Stromal cell of bone marrow (primary cell): ENCODE results near the gene UBASH3A.

Experiments used
- DNase-seq: peaks from one replicate; pipeline ENCODE4 v3.0.0-alpha.2; 2012; ENCODE audit warnings: low read depth

The UBASH3A gene

DNA sequence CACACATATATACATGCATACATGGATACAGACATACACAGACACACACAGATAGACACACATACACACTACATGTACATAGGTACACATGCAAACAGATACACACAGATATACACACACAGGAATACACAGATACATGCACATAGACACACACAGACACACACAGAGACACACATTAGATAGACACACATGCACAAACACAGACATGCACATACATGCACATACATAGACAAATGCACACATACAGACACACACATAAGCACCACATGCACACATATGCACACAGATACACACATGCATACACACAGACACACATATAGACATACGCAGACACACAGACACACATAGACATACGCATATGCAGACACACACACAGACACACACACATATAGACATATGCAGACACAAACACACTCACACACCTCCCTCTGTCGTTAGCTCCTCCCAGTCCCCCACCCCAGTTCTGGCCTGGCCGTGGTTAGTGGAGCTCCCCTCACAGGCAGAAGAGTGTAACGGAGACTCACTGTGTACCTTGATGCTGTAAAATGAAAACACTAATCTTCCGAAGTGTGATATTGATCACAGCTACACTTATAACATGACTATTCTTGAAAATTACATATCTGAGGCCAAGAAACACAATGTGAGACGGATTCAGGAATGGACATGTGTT, 7.6 kb downstream of the UBASH3A start:
- DNase-seq, result no peak

DNA sequence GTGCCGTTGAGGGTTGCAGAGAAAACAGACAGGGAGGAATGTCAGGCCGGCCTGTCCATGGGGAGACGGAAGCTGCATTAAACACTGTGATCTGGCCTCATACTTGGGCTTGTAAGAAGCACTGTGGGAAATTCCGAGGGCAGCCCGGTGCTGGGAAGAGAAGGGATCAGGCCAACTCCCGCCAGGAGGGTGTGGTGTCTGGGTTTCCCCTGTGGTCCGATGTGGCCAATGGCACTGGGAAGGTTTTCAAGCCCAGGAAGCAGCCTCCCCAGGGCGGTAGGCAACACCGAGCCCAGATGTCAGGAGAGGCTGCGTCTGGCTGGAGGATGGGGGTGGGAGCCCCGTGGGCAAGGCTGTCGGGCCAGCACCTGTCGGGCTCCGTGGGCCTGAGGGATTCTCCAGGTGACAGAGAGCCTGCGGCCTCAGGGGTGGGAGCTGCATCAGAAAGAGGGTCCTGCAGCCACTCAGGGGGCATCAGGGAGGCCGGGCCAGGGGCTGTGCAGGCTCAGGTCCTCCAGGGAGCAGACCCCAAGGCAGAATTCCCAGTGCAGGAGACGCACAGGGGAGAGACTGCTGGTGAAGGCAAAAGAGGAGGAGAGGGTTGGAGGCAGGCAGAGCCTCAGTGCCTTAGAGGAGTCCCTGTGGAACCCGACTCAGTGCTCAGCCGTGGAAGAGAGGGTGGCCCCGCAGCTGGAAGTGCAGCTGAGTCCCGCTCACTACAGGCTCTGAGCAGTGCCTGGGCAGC, 8.4 kb downstream of the UBASH3A start:
- DNase-seq, result no peak

DNA sequence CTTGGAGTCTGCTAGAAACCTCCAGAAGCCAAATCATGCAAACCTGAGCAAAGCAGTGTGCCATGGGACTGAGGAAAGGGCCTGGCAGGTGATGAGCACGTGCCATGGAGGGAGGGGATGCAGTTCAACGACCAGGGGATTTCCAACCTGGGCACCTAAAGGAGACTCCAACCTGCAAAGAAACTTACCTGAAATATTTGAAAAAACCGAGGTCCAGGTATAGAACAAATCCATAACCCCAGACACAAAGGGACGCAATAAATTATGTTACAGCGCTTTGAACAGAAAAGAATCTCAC, 8.9 kb downstream of the UBASH3A start:
- DNase-seq, result no peak

DNA sequence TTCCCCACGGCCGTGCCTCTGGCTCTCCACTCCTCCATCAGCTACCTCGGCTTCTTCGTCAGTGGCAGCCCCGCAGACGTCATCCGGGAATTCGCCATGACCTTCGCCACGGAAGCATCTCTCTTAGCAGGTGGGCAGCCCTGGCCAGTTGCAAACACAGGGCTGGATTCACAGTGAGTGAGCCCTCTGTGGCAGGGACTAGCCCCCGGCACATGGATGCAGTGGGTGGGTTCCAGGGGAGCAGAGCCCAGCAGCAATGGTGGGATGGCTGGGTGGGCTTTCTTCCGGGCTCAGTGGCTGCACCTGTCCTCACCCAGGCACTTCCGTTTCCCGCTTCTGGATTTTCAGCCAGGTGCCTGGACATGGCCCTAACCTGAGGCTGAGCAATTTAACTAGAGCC, 9.4 kb downstream of the UBASH3A start:
- no peak for DNase-seq

DNA sequence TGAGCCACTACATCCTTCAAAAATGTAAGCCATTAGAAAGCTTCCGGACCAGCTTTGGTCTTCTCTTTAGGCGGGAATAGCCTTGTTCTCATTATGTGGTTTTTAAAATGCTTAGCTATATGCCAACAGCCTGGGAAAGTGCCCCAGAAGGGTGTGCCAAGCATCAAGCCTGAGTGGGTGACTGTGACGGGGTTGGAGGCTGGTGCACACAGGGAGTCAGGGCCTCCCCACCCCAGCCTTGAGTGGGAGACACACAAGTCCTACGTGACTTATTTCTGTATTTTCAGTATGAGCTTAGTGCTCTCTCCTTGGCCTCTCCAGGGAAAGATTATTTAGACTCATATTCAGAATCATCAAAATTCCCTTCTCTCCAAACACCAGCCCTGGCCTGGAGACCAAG, 9.8 kb downstream of the UBASH3A start:
- DNase-seq, result no peak

DNA sequence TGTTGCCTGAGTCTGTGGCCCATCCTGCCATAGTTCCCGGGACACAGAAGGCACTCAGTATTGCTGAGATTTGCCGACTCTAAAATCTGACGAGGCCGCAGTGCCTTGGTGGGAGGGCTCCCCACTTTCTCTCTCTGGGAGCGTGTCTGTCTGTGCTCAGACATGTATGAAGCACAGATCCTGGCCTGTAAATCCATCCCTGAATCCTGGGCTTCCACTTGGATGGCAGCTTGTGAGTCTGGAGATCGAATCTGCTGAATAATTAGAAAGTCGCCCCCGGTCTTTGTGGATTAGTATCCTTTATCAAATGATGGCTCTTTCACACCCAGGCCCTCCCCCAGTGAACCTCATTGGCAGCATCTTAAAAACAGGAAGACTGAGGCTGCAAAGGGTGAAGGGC, 10.4 kb downstream of the UBASH3A start:
- DNase-seq, result no peak

DNA sequence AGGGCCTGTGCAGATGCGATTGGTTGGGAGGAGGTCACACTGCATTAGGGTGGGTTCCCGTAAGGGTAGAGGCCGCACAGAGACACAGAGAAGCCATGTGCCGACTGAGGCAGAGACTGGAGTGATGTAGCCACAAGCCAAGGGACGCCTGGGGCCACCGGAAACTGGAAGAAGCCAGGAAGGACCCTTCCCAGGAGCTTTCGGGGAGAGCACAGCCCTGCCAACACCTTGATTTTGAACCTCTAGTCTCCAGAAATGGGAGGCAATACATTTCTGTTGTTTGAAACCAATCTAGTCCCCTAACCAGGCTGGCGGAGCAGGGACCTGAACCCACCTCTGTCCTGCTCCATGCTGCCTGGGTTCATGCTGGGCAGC, 10.8 kb downstream of the UBASH3A start:
- no peak for DNase-seq

DNA sequence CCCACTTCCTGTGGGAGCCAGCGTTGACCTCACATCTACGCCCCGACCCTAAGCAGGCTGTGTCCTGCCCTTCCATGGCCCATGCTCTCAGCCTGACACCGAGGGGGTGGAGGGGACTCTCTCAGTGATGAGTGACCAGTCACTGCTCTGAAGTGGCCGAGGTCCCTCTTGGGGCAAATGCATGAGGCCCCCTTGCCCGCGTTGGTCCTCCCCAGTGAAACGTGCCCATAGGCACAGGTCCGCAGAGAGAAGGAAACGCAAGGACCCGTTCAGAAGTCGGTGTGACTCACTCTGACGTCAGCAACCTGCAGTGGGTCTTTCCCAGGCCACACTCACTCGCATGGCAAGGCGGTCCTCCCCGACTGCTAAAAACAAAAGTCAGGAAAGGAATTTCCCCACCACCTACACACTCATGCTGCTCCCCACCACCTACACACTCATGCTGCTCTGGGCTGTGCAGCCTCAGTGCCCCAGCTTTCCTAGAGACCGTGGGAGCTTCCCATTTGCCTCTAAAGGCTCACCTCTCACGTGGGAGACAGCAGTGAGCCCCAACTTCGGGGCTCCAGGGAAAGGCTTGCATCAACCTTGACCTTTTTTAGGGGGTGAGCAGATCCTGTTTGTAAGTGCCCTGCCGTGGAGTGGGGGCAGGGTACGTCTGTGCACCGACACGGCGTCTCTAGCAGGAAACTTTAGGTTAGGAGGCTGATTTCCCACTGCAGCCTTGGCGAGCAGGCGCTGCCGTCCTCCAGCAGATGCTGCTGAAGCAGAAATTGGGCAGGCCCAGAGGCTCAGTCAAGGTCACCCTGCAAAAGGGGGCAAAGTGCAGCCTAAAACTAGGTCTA, 11.4 kb downstream of the UBASH3A start:
- no peak for DNase-seq

DNA sequence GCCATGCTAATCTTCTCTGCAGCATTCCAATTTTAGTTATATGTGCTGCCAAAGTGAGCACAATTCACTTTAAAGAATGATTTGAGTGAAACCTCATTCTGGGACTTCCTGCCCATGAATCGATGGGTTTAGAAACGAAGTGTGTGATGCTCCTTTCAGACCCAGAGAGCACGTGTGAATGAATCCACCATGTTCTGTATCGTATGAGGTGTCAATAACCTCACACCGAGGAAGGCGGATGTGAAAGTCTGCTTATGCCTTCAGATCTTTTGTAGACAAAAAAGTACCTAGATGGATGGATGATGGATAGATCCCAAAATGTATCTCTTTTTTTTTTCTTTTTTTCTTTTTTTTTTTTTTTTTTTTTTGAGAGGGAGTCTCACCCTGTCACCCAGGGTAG, 13.8 kb downstream of the UBASH3A start:
- DNase-seq, result no peak

DNA sequence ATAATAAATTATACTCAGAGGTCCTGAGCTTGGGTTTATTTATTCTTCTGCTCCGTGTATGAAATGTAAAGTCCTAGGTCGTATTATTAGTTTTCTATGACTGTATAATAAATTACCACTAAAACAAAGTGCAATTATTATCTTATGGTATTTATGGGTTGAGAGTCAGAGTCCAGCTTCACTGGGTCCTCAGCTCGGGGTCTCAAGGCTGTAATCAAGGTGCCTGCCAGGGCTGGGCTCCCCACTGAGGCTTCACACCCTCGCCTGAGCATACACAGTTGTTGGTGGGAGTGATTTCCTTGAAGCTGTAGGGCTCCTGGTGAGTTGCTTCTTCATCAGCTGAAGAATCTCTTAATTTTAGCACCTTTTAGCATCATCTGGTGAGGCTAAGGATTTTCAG, 15.2 kb downstream of the UBASH3A start:
- no peak for DNase-seq

DNA sequence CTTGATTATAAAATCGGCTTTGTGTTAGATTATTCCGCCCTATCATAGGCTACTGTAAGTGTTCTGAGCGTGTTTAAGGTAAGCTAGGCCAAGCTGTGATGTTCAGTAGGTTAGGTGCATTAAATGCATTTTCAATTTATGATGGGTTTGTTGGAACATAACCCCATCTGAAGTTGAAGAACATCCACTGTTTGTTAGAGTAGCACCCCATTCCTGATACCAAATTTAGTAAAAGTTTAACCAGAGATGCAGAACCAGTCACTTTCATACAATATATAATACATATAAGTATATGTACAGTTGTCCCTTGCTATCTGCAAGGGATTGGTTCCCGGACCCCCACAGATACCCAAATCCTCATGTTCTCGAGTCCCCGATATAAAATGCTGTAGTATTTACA, 16.1 kb downstream of the UBASH3A start:
- DNase-seq, result no peak

DNA sequence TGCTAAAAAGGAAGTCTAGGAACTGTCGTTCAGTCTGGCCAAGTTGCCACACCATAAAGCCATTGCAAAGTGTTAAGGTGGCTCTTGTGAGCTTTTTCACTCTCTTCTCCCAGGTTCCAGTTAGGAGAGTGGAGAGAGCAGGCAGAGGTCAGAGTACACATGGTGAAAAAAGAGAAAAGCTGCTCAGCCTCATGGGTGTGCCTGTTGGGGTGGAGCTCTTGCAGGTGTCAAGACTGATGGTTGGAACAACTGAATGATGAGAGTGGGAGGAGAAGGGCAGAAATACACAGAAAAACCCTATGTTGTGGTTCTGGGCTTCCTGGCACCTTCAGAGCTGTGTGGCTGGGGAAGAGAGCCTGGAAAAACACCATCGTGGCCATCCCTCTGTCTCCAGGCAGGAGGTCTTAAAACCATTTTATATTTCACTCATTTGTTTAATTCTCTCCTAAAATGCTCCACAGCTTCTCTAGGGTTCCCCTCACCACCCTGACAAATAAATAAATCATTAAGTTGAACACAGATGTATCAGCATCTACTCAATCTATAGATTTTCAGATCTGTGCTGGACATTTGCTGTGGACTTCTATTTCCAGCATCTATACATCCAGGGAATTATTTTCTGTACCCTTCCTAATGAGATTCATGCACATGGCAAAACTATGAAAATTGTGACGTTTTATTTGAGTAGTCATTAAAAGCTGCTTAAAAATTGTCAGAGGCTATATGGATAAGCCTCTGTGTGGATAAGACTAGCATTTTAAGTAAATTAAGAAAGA, 17.5 kb downstream of the UBASH3A start:
- no peak for DNase-seq

DNA sequence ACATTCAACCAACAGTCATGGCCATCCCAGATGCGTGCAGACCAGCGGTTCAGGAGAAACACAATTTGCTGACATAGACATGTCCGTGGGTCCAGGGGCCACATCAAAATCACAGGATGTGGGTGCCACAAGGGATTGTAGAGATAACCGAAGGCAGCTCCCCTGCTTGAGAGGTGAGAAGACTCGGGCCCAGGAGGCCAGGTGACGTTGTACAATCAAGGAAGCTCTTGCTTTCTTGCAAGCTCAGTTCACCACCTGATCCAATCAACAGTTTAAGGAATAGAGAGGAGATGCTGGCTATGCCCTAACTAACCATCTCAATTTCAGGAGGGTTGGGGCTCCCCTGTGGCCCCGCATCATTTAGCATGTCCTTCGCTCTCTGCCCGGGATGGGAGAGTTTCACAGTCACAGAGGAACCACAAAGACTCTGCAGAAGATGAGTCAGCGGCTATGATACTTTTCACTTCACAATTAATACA, 19.5 kb downstream of the UBASH3A start:
- DNase-seq, result no peak

DNA sequence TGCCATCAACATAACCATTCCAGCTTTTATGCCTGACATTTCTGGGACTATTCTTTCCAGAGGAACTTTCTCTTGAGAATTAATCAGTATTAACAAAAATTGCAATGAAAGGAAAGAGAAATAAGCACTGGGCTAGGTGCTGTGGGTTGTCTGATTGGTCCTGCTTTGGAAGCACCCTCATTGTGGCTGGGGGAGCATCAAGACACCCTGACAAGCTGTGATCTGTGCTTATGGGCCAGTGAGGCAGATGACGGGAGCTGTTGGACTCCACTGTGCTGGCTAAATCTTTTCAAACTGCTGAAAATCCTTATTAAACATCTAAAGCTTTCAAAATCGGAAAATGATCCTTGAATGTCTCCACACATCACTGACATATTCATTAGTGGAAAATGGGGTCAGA, 20.0 kb downstream of the UBASH3A start:
- DNase-seq, result no peak

DNA sequence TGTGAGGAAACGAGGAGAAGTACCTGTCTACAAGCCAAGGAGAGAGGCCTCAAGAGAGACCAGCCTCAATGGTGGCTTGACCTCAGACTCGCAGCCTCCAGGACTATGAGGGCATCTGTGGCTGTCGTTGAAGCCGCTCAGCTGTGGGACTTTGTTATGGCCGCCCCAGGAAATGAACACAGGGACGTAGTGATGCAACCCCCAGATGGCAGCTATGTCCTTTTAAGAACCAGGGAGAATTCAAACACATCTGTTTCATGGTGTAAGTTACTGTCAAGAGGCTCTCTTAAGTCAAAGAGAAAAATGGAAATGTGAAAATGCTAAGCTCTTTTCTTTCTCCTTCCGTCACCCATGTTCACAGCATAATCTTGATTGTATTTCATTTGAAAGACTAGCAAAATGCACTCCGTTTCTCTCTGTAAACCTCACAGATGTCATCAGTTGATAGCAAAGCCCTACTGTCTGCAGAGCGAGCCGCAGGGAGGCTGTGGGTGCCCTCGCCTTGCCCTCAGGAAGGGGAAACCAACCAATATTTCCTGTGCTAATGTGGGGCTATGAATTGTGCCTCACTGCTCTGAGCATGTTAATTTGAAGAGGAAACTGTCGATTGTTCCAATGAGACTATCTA, 21.3 kb downstream of the UBASH3A start:
- no peak for DNase-seq

DNA sequence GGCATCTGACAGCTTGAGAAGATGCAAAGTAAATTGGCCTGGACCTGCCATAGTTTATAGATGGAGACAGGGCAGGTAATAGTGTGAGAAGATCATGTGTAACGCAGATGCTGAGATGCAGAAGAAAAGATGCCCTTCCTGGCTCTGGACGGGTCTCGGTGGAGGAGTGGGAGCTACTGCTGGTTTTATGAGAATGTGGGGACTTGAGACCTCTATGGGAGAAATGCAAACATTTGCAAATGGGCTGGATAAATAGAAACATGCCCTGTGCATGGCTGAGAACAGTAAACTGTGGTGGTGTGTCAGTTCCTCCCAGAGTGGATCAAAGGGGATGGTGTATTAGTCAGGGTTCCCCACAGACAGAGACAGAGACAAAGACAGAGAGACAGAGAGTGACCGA, 21.9 kb downstream of the UBASH3A start:
- no peak for DNase-seq

DNA sequence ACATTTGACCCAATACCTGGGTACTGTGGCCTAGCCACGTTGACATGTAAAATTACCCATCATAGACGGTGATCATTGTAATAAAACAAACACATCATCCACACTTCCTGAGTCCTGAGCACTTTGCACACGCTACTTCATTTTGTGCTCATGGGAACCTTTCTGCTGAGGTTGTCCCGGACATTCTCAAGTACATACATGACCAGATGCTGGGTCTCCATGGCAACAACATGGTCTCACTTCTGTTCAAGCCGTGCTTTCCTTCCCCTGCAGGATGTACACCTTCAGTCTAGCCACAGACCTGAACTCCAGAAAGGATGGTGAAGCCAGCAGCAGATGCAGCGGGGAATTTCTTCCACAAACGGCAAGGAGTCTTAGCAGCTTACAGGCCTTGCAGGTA, 22.7 kb downstream of the UBASH3A start:
- DNase-seq, result no peak

DNA sequence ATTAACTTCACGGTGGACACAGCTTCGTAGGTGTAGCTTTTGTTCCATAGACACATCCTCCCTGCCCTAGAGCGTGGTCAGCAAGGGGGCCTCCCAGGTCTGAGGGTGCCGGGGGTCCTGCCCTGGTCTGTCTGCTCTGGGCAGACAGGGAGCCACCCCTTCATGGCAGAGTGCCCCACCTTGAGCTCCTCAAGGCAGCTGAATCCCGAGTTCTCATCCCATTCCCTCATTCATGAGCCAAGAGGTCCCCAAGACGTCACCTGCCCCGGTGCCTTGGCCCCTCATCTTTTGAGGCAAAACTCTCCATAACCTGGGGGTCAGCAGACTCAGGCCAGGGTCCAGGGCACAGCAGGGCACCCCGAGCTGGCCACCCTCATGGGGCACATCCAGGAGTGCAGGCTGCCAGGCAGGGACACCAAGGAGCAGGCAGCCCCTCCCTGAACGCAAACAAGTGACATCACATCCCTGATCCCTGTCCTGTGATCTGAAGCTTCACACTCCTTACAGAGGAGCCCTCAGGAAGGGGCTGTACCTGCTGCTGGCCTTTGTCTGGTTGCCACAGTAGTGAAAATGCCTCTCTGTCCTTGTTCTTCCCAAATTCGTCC, 23.3 kb downstream of the UBASH3A start:
- DNase-seq, result no peak

DNA sequence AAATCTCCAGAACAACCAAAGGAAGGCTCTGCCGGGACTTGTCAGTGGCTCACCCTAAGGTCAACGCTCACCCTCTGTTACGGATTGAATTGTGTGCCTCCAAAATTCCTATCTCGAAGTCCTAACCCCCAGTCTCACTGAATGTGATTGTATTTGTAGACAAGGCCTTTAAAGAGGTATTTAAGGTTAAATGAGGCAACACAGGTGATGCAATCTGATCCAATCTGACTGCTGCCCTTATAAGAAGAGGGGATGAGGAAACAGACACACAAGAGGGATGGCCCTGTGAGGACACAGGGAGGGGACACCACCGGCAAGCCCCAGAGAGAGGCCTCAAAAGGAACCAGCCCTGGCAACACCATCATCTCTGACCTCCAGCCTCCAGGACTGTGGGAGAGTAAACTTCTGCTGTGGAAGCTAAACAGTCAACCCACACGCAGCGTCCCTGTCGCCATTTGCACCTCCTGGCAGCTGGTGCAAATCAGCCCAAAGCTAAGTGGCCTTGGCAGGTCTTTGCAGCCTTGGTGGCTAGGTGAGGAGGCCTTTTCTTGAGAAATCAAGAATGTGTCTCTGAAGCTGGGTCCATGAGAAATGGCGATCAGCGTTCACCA, 24.2 kb downstream of the UBASH3A start:
- no peak for DNase-seq

DNA sequence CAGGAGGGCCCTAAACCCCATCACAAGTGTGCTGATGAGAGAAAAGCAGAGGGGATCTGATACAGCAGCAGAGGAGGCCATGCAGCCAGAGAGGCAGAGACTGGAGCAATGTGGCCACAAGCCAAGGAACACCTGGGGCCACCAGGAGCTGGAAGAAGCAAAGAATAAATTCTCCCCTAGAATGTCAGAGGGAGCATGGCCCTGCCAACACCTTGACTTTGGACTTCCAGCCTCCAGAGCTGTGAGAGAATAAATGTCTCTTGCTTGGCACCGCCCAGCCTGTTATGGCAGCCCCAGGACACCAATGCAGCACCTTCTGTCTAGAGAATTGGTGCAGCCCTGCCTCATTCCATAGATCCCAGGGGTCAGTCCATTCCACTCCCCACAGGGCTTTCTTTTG, 25.3 kb downstream of the UBASH3A start:
- no peak for DNase-seq

DNA sequence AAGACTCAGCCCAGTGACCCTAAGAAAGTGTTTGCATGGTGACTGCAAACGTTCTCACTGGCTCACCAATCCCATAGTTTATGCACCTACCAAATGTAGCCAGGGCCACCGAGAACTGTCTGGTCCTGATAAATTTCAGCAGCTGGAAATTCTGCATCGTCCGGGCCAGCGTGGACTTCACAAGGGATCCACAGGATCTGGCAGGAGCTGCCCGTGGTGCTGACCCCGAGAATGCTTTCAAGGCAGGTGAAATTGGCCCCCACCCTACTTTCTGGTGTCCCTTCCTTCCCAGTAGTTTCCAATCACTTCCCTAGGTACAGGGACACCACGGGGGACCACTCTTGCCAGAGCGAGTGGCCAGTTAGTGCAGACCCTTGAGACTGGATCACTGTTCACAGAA, 26.2 kb downstream of the UBASH3A start:
- DNase-seq, result no peak
